Measurements from ENCODE around the gene CARNS1.
A peak's percentile ranks its signal among the peaks of the same experiment; 100 is the strongest.

The CARNS1 gene

DNA sequence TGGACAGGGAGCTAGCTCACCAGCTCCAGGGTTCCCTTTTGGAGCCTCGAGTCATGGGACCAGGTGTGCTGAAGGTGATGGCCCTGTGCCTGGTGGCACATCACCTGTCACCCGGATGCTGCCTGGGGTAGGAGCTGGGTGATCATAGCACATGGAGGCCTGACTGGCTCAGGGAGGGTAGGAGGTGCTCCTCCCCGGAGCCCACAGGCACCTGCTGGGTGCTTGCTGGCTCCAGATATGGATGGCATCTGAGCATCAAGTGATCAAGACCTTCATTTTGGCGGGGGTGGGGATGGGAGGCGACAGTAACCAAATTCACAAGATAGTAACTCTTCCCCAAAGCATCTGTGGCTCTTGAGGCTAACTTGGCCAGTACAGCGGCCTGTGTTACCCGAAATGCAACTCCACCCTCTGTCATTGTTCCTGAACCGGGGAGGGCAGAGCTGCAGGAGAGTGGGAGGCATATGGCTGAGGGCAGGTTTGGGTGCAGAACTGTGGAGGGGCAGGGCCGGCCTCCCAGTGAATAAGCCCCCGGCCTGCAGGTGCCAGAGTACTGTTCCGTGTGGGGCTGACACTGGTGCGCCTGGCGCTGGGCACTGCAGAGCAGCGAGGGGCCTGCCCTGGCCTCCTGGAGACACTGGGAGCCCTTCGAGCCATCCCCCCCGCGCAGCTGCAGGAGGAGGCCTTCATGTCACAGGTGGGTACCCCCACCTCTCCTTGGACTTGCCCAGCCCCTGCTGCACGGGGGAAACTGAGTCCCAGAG is 6.9 kb upstream of the CARNS1 start:
- no peak for DNase-seq (ENCODE audit: low read depth, low spot score)
- peaks cover 55% of the 10 kb centered on the region for H3K27me3 ChIP-seq (ENCODE audit: insufficient read depth, insufficient read length)
- TF ChIP-seq ZNF274 (IDR thresholded peaks at IDR 0.05; ENCODE audit: low read depth, low read length): no peak
- no peak for TF ChIP-seq YY1 (IDR thresholded peaks at IDR 0.05; ENCODE audit: insufficient read depth, insufficient read length)
- no peak for TF ChIP-seq SUZ12 (IDR thresholded peaks at IDR 0.05; ENCODE audit: extremely low read depth, insufficient read depth, insufficient read length)
- H3K36me3 ChIP-seq (ENCODE audit: insufficient read depth, insufficient read length, low read length): no peaks in the 10 kb centered on the region
- H3K4me1 ChIP-seq (ENCODE audit: insufficient read depth, insufficient read length): peaks cover 53% of the 10 kb centered on the region
- H3K9ac ChIP-seq (ENCODE audit: insufficient read length, low read depth): no peak overlapping the region
- no peaks in the 10 kb centered on the region for H3K9me3 ChIP-seq (ENCODE audit: insufficient read depth, low read length)
- H3K4me3 ChIP-seq (ENCODE audit: insufficient read length, low read depth): no peak overlapping the region

DNA sequence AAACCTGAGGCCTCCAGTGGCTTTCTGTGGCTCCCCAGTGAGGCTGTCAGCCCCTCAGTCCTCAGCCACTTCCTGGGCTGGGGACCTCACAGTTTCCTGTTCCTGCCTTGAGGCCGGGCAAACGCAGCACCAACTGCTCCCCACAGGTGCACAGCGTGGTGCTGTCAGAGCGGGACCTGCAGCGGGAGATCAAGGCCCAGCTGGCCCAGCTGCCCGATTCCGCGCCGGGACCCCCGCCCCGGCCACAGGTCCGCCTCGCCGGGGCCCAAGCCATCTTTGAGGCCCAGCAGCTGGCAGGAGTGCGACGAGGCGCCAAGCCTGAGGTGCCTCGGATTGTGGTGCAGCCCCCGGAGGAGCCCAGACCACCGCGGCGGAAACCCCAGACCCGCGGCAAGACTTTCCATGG is 6.2 kb upstream of the CARNS1 start:
- no peak overlapping the region for H3K4me3 ChIP-seq (ENCODE audit: insufficient read length, low read depth)
- DNase-seq (ENCODE audit: low read depth, low spot score): no peak
- H3K9ac ChIP-seq (ENCODE audit: insufficient read length, low read depth): no peak overlapping the region

DNA sequence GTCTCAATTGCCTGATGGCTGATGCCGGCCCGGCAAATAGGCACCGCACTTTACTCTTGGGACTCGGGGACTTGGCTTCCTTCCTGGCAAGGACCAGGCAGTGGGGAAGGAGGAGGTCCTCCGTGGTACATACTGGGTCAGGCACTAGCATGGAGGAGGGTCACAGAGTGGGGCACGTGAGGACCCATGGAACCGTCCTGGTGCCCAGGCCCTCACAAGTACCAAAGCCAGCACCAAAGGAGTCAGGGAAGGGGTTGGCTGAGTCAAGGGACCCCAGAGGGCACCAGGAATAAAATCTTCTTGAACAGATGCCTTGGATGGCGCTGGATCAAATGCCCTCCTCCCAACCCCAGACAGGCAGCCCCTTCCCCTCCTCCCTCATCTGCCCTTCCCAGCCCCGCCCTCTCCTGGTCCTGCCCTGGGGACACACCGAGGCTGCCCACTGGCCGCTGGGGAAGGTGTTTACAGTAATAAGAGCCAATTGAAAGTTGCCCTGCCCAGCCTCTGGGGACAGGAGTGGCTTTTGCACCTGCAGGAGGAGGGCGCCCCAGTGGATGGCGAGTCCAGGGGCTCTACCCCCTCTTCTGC is 5.6 kb upstream of the CARNS1 start:
- H3K9me3 ChIP-seq (ENCODE audit: insufficient read depth, low read length): no peaks in the 10 kb centered on the region
- DNase-seq (ENCODE audit: low read depth, low spot score): no peak
- TF ChIP-seq YY1 (IDR thresholded peaks at IDR 0.05; ENCODE audit: insufficient read depth, insufficient read length) (no peak), SUZ12 (IDR thresholded peaks at IDR 0.05; ENCODE audit: extremely low read depth, insufficient read depth, insufficient read length) (no peak), ZNF274 (IDR thresholded peaks at IDR 0.05; ENCODE audit: low read depth, low read length) (no peak)
- no peak overlapping the region for H3K9ac ChIP-seq (ENCODE audit: insufficient read length, low read depth)
- no peaks in the 10 kb centered on the region for H3K36me3 ChIP-seq (ENCODE audit: insufficient read depth, insufficient read length, low read length)
- peaks cover 56% of the 10 kb centered on the region for H3K27me3 ChIP-seq (ENCODE audit: insufficient read depth, insufficient read length)
- H3K4me3 ChIP-seq (ENCODE audit: insufficient read length, low read depth): no peak overlapping the region
- peaks cover 50% of the 10 kb centered on the region for H3K4me1 ChIP-seq (ENCODE audit: insufficient read depth, insufficient read length)

More for the DNA sequence above, 6.2 kb upstream of the CARNS1 start:
- no peak for TF ChIP-seq ZNF274 (IDR thresholded peaks at IDR 0.05; ENCODE audit: low read depth, low read length)
- TF ChIP-seq YY1 (IDR thresholded peaks at IDR 0.05; ENCODE audit: insufficient read depth, insufficient read length): no peak
- no peak for TF ChIP-seq SUZ12 (IDR thresholded peaks at IDR 0.05; ENCODE audit: extremely low read depth, insufficient read depth, insufficient read length)
- Histone ChIP-seq H3K27me3 (ENCODE audit: insufficient read depth, insufficient read length) (peaks cover 55% of the 10 kb centered on the region), H3K9me3 (ENCODE audit: insufficient read depth, low read length) (no peaks in the 10 kb centered on the region), H3K36me3 (ENCODE audit: insufficient read depth, insufficient read length, low read length) (no peaks in the 10 kb centered on the region), H3K4me1 (ENCODE audit: insufficient read depth, insufficient read length) (peaks cover 48% of the 10 kb centered on the region)

DNA sequence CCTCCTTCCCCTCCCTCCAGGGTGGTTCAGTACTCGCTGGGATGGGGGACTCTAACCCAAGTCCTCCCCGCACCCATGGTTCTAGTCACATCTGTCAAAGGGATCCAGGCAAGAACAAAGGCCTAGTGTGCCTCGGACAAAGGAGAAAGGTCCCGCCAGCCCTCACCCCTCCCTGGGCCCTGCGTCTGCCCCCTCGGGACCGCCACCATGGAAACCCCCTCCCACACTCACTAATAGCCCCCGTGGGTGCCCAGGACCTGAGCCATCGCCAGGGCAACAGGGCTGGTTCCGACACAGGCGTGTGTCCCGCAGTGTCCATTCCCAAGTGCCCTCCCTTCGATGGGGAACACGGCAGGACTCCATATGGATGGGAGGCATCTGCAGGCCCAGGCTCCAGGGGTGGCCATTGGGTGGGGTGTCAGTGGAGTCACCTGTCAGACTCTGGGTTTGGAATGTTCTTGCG is 5.1 kb upstream of the CARNS1 start:
- peaks cover 54% of the 10 kb centered on the region for H3K4me1 ChIP-seq (ENCODE audit: insufficient read depth, insufficient read length)
- DNase-seq (ENCODE audit: low read depth, low spot score): no peak
- H3K4me3 ChIP-seq (ENCODE audit: insufficient read length, low read depth): no peak overlapping the region
- no peak overlapping the region for H3K9ac ChIP-seq (ENCODE audit: insufficient read length, low read depth)
- H3K36me3 ChIP-seq (ENCODE audit: insufficient read depth, insufficient read length, low read length): no peaks in the 10 kb centered on the region
- no peaks in the 10 kb centered on the region for H3K9me3 ChIP-seq (ENCODE audit: insufficient read depth, low read length)
- TF ChIP-seq SUZ12 (IDR thresholded peaks at IDR 0.05; ENCODE audit: extremely low read depth, insufficient read depth, insufficient read length) (no peak), ZNF274 (IDR thresholded peaks at IDR 0.05; ENCODE audit: low read depth, low read length) (no peak), YY1 (IDR thresholded peaks at IDR 0.05; ENCODE audit: insufficient read depth, insufficient read length) (no peak)
- peaks cover 56% of the 10 kb centered on the region for H3K27me3 ChIP-seq (ENCODE audit: insufficient read depth, insufficient read length)

DNA sequence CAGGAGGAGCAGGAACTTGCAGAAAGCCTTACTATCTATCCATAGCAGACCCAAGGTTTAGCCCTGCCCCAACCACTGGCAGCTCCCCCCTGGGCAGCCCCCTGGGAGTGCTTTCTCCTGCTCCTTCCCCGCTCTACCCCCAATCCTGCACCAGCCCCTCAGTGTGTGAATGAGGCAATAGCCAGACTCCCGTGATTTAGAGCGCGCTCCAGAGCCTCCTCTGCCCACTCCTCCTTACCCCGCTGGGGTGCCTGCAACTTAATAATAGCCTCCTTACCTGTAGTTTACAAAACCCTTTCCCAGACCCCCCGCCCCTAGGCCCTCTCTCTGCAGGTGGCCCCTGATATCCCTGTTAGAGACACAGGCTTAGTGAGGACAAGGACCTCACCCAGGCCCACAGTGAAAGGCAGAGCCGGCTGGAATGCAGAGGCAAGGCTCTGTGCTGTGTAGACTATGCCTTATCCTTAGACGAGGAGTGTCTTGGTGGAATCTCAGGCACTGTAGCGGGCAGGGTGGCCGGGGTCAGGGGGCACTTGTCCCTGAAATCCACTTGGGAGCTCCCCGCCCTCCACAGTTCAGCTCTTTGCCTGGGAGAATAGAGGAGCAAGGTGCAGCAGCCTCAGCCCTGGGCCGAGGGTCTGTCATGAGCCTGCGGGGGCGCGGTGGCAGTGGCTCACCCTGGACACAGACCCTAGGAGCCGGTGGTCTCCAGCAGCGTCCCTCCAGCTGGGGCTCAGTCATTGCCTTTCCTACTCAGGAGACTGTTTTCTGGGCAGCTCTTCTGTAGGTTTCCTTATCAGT is 4.3 kb upstream of the CARNS1 start:
- peaks cover 58% of the 10 kb centered on the region for H3K4me1 ChIP-seq (ENCODE audit: insufficient read depth, insufficient read length)
- DNase-seq (ENCODE audit: low read depth, low spot score): no peak
- H3K9ac ChIP-seq (ENCODE audit: insufficient read length, low read depth): peak overlapping the region; percentile 4
- peaks cover 51% of the 10 kb centered on the region for H3K27me3 ChIP-seq (ENCODE audit: insufficient read depth, insufficient read length)
- no peak overlapping the region for H3K4me3 ChIP-seq (ENCODE audit: insufficient read length, low read depth)
- H3K36me3 ChIP-seq (ENCODE audit: insufficient read depth, insufficient read length, low read length): no peaks in the 10 kb centered on the region
- no peaks in the 10 kb centered on the region for H3K9me3 ChIP-seq (ENCODE audit: insufficient read depth, low read length)
- TF ChIP-seq SUZ12 (IDR thresholded peaks at IDR 0.05; ENCODE audit: extremely low read depth, insufficient read depth, insufficient read length) (no peak), ZNF274 (IDR thresholded peaks at IDR 0.05; ENCODE audit: low read depth, low read length) (no peak), YY1 (IDR thresholded peaks at IDR 0.05; ENCODE audit: insufficient read depth, insufficient read length) (no peak)

DNA sequence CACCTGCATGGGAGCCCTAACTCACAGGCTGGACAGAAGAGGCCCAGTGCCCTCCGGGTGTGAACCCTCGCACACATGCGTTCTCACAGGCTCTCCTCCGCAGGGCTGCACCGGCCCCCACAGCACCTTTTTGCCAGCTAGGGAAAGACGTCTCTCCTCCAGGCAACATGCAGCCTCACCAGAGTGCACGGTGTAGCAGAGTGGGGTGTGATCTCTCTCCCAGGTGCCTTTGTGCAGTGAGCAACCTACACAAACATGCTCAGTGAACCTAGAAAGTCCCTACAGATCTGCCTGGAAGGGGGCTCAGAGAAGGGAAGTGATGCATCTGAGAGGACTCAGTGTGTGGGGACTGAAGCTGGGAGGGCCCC is 3.7 kb upstream of the CARNS1 start:
- Histone ChIP-seq H3K27me3 (ENCODE audit: insufficient read depth, insufficient read length) (peaks cover 50% of the 10 kb centered on the region), H3K9ac (ENCODE audit: insufficient read length, low read depth) (peak overlapping the region; percentile 4), H3K4me1 (ENCODE audit: insufficient read depth, insufficient read length) (peaks cover 64% of the 10 kb centered on the region), H3K9me3 (ENCODE audit: insufficient read depth, low read length) (no peaks in the 10 kb centered on the region), H3K36me3 (ENCODE audit: insufficient read depth, insufficient read length, low read length) (no peaks in the 10 kb centered on the region), H3K4me3 (ENCODE audit: insufficient read length, low read depth) (no peak overlapping the region)
- TF ChIP-seq YY1 (IDR thresholded peaks at IDR 0.05; ENCODE audit: insufficient read depth, insufficient read length) (no peak), ZNF274 (IDR thresholded peaks at IDR 0.05; ENCODE audit: low read depth, low read length) (no peak), SUZ12 (IDR thresholded peaks at IDR 0.05; ENCODE audit: extremely low read depth, insufficient read depth, insufficient read length) (no peak)
- DNase-seq (ENCODE audit: low read depth, low spot score): no peak
